Sigmoid colon (tissue), 4 donors: ENCODE results near the gene TRPC1.

ENCODE experiments used
- CTCF ChIP-seq, 4 experiments: fragments of 450-650 bp in 3 of 4; fragments of 200-600 bp in 1 of 4; IDR thresholded peaks; one replicate each; pipeline ENCODE4 v1.5.1; 2016 to 2019; ENCODE audit warnings: antibody characterized with exemption in 4 of 4, mild to moderate bottlenecking in 3 of 4, moderate library complexity in 2 of 4
- EP300 ChIP-seq, 4 donors: sonication (generic); formaldehyde crosslinking; IDR thresholded peaks; one replicate each; pipeline ENCODE4 v1.6.1; 2017; ENCODE audit warnings: antibody characterized with exemption in 4 of 4
- POLR2A ChIP-seq, 2 donors: fragments of 450-650 bp; IDR thresholded peaks; one replicate each; pipeline ENCODE4 v1.6.1; 2016; ENCODE audit warnings: antibody characterized with exemption in 2 of 2, mild to moderate bottlenecking in 2 of 2, moderate library complexity in 2 of 2
- POLR2AphosphoS5 ChIP-seq, 4 donors: sonication (generic); formaldehyde crosslinking; IDR thresholded peaks; one replicate each; pipeline ENCODE4 v1.6.1; 2017; ENCODE audit warnings: antibody characterized with exemption in 4 of 4

- TF ChIP-seq CTCF (IDR thresholded peaks at IDR 0.05) (no peak), POLR2AphosphoS5 (IDR thresholded peaks at IDR 0.05) (no peak), EP300 (IDR thresholded peaks at IDR 0.05) (no peak), POLR2A (IDR thresholded peaks at IDR 0.05) (no peak)
These were observed 8.2 kb downstream of the TRPC1 start for GRCh38 chr3:142732066-142732465.
